ENCODE measurements around the gene MGST2. TPM values are rescaled to one million over a fixed set of nuclear protein-coding genes. Genes with fewer than 3 reads are reported as not detected.

MGST2 gene
- total RNA-seq, 6 experiments from 2014 or later: 5.0 to 11.4 (median 5.7) TPM

DNA sequence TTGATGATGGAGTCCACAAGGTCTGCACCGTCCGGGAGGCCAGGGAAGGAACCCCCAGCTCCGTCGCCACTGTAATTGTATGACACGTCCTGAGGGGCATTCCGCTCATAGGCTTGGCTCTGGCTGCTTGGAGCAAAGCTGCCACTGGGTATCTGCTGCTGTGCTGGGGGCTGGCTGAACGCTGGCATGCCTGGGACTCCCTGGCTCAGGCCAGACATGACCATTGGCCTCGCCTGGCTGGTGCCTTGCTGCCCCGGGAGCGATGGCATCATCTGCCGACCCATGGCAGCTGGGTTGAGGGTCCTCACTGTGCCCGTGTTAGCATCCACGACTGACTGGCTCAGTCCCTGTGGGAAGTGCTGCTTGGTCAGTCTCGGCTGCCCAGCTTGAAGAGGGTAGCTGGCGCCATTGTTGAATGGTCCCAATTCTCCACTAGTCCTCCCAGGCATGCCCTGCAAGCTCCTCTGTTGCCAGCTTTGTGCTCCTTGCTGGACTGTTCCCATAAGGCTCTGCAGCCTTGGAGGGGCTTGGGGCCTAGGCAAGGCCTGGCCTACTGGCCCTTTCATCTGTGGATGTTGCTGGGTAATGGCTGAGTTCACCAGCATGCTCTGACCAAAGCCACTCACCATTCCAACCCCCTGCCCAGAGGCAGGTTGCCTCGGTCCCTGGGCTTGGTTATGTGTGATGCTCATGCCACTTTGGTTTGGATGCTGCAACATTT lies 53.9 kb downstream of the MGST2 start:
- H3K4me3 Mint-ChIP-seq: no peak overlapping the region
- H3K27ac Mint-ChIP-seq: no peak overlapping the region

GRCh38 chr4:139720806-139721205 lies 55.2 kb downstream of the MGST2 start:
- H3K27ac Mint-ChIP-seq: no peak overlapping the region
- H3K9me3 Mint-ChIP-seq: no peaks in the 10 kb centered on the region
- peaks cover 3% of the 10 kb centered on the region; the same call in 1 of the 2 replicates for H3K27me3 Mint-ChIP-seq (ENCODE audit: insufficient read depth)
- no peak for DNase-seq
- TF ChIP-seq CTCF (IDR thresholded peaks at IDR 0.05): no peak
- H3K4me1 Mint-ChIP-seq (ENCODE audit: low read depth): no peaks in the 10 kb centered on the region
- H3K4me3 Mint-ChIP-seq: no peak overlapping the region
- H3K36me3 Mint-ChIP-seq (ENCODE audit: low read depth): no peaks in the 10 kb centered on the region

More for the DNA sequence above, 53.9 kb downstream of the MGST2 start:
- no peak for TF ChIP-seq CTCF (IDR thresholded peaks at IDR 0.05)
- Mint-ChIP-seq H3K4me1 (ENCODE audit: low read depth) (no peaks in the 10 kb centered on the region), H3K36me3 (ENCODE audit: low read depth) (no peaks in the 10 kb centered on the region), H3K9me3 (no peaks in the 10 kb centered on the region), H3K27me3 (ENCODE audit: insufficient read depth) (peaks cover 3% of the 10 kb centered on the region; the same call in 1 of the 2 replicates)
- no peak for DNase-seq

DNA sequence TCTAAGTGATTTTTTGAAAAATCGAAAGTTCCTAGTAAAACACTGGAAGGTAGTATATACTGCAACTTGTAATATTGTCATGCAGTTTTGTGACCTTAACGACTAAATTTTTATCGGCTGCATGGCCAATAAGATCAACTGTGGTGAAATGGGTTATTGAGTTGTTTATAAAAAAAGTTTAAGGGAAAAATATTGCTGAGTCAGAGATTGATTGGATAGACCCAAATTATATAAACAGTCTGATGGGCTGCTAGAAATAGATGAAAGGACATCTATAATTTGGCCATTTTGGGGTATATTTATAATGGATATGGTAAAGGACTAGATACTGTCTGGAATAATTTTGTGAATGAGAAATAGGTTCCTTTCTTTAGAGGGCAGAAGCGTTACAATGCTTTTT lies 56.2 kb downstream of the MGST2 start:
- Mint-ChIP-seq H3K9me3 (no peaks in the 10 kb centered on the region), H3K36me3 (ENCODE audit: low read depth) (no peaks in the 10 kb centered on the region), H3K4me1 (ENCODE audit: low read depth) (no peaks in the 10 kb centered on the region), H3K27me3 (ENCODE audit: insufficient read depth) (peaks cover 3% of the 10 kb centered on the region), H3K27ac (no peak overlapping the region), H3K4me3 (no peak overlapping the region)
- no peak for TF ChIP-seq CTCF (IDR thresholded peaks at IDR 0.05)
- DNase-seq: no peak

GRCh38 chr4:139725236-139725635 lies 59.6 kb downstream of the MGST2 start:
- Mint-ChIP-seq H3K27ac (no peak overlapping the region), H3K9me3 (no peaks in the 10 kb centered on the region), H3K4me3 (no peak overlapping the region), H3K36me3 (ENCODE audit: low read depth) (no peaks in the 10 kb centered on the region), H3K4me1 (ENCODE audit: low read depth) (no peaks in the 10 kb centered on the region), H3K27me3 (ENCODE audit: insufficient read depth) (peaks cover 5% of the 10 kb centered on the region)
- TF ChIP-seq CTCF (IDR thresholded peaks at IDR 0.05): no peak
- DNase-seq: no peak

- DNase-seq: no peak
- Mint-ChIP-seq H3K27me3 (ENCODE audit: insufficient read depth) (peaks cover 5% of the 10 kb centered on the region), H3K4me1 (ENCODE audit: low read depth) (no peaks in the 10 kb centered on the region), H3K4me3 (no peak overlapping the region), H3K36me3 (ENCODE audit: low read depth) (no peaks in the 10 kb centered on the region), H3K27ac (no peak overlapping the region), H3K9me3 (no peaks in the 10 kb centered on the region)
- TF ChIP-seq CTCF (IDR thresholded peaks at IDR 0.05): no peak
Measured at GRCh38 chr4:139726615-139727014, 61.0 kb downstream of the MGST2 start.
